HepG2 (cell line): ENCODE results near the gene NFX1. TPM values are rescaled to one million over a fixed set of nuclear protein-coding genes. Genes with fewer than 3 reads are reported as not detected.
A peak's percentile ranks its signal among the peaks of the same experiment; 100 is the strongest.

Source experiments
- DRAP1 ChIP-seq: IDR thresholded peaks from 2 replicates; pipeline ENCODE4 v1.6.1; 2016; ENCODE audit warnings: missing genetic modification reagents, missing compliant biosample characterization
- ETV5 ChIP-seq: IDR thresholded peaks from 2 replicates; pipeline ENCODE4 v1.6.1; 2018; ENCODE audit warnings: missing biosample characterization, missing genetic modification reagents, inconsistent platforms, borderline replicate concordance
- FOSL2 ChIP-seq: sonication (generic); formaldehyde crosslinking; IDR thresholded peaks from 2 replicates; pipeline ENCODE4 v1.4.0; 2020; ENCODE audit warnings: missing genetic modification reagents
- FOXA3 ChIP-seq: IDR thresholded peaks from 2 replicates; pipeline ENCODE4 v1.6.1; 2016; ENCODE audit warnings: missing genetic modification reagents, missing compliant biosample characterization
- GATAD2A ChIP-seq: IDR thresholded peaks from 2 replicates; pipeline ENCODE4 v1.6.1; 2016
- GFI1 ChIP-seq: sonication (generic); formaldehyde crosslinking; IDR thresholded peaks from 2 replicates; pipeline ENCODE4 v1.5.0; 2020; ENCODE audit warnings: missing genetic modification reagents, mild to moderate bottlenecking, borderline replicate concordance
- MYC ChIP-seq: sonication (generic); formaldehyde crosslinking; IDR thresholded peaks from 2 replicates; pipeline ENCODE4 v1.9.0; 2021; ENCODE audit warnings: missing genetic modification reagents, borderline replicate concordance
- PRDM10 ChIP-seq: sonication (generic); formaldehyde crosslinking; IDR thresholded peaks from 2 replicates; pipeline ENCODE4 v1.4.0; 2020; ENCODE audit warnings: low read depth, missing genetic modification reagents
- RXRA ChIP-seq: sonication (generic); formaldehyde crosslinking; IDR thresholded peaks from 2 replicates; pipeline ENCODE4 v1.5.1; 2020; ENCODE audit warnings: missing genetic modification reagents
- SIX4 ChIP-seq: sonication (generic); formaldehyde crosslinking; IDR thresholded peaks from 2 replicates; pipeline ENCODE4 v1.4.0; 2020; ENCODE audit warnings: missing genetic modification reagents
- ZNF574 ChIP-seq: sonication (generic); formaldehyde crosslinking; IDR thresholded peaks from 2 replicates; pipeline ENCODE4 v1.4.0; 2020; ENCODE audit warnings: missing genetic modification reagents
- ZNF598 ChIP-seq: sonication (generic); formaldehyde crosslinking; IDR thresholded peaks from 2 replicates; pipeline ENCODE4 v1.5.1; 2020; ENCODE audit warnings: mild to moderate bottlenecking, missing genetic modification reagents, borderline replicate concordance
- polyA plus RNA-seq, 8 experiments: library from polyadenylated mRNA; depleted of rRNA in 3 of 8; stranded (reverse) in 7 of 8; unstranded in 1 of 8; fragments of >200 nt; fragmentation: Illumina TruSeq in 4 of 8; extraction: Trizol in 4 of 8; gene quantifications; 2 replicates each; pipeline versions ENCODE4 v1.2.1 to v1.2.3, GENCODE V29; 2011 to 2016; ENCODE audit warnings: low read depth in 4 of 8, missing spikeins in 1 of 8, mixed read lengths in 1 of 8; ENCODE audit not compliant: insufficient read depth in 1 of 8
- total RNA-seq, 5 experiments: library from RNA; depleted of rRNA; stranded (reverse); fragments of >200 nt; fragmentation: Illumina TruSeq; extraction: Trizol; gene quantifications; 2 replicates each; pipeline ENCODE4 v1.2.3, GENCODE V29; 2016; ENCODE audit warnings: low read depth in 1 of 5
- TF ChIP-seq, protein P1 (sequence below): sonication (generic); formaldehyde crosslinking; conservative IDR thresholded peaks from 2 replicates; pipeline ENCODE4 v1.4.0; 2020; ENCODE audit warnings: mild to moderate bottlenecking, missing genetic modification reagents, moderate library complexity
- TF ChIP-seq, protein P2 (sequence below): sonication (generic); formaldehyde crosslinking; IDR thresholded peaks from 2 replicates; pipeline ENCODE4 v1.5.0; 2020; ENCODE audit warnings: mild to moderate bottlenecking, missing genetic modification reagents
- TF ChIP-seq, protein P3 (sequence below): IDR thresholded peaks from 2 replicates; pipeline ENCODE4 v1.6.1; 2016

NFX1 gene
- total and polyA plus RNA-seq, 2 of the 13 experiments (the other 11 are each of a cell fraction or from before 2014, with no cell fraction given), result 23.9 to 27.5 TPM

- TF ChIP-seq, protein P1, sequence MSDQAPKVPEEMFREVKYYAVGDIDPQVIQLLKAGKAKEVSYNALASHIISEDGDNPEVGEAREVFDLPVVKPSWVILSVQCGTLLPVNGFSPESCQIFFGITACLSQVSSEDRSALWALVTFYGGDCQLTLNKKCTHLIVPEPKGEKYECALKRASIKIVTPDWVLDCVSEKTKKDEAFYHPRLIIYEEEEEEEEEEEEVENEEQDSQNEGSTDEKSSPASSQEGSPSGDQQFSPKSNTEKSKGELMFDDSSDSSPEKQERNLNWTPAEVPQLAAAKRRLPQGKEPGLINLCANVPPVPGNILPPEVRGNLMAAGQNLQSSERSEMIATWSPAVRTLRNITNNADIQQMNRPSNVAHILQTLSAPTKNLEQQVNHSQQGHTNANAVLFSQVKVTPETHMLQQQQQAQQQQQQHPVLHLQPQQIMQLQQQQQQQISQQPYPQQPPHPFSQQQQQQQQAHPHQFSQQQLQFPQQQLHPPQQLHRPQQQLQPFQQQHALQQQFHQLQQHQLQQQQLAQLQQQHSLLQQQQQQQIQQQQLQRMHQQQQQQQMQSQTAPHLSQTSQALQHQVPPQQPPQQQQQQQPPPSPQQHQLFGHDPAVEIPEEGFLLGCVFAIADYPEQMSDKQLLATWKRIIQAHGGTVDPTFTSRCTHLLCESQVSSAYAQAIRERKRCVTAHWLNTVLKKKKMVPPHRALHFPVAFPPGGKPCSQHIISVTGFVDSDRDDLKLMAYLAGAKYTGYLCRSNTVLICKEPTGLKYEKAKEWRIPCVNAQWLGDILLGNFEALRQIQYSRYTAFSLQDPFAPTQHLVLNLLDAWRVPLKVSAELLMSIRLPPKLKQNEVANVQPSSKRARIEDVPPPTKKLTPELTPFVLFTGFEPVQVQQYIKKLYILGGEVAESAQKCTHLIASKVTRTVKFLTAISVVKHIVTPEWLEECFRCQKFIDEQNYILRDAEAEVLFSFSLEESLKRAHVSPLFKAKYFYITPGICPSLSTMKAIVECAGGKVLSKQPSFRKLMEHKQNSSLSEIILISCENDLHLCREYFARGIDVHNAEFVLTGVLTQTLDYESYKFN (CRISPR knock-in tag), result peak; percentile 88
- TF ChIP-seq GATAD2A (peak; percentile 70), SIX4 (CRISPR knock-in tag) (peak; percentile 25; the same call in 1 of the 2 replicates), ZNF598 (CRISPR knock-in tag) (peak; percentile 36; the same call in 1 of the 2 replicates), GFI1 (peak; percentile 92), ETV5 (CRISPR knock-in tag) (peak; percentile 24; the same call in 1 of the 2 replicates), DRAP1 (0 out of 2 replicates have a peak, but pooled peaks have one; percentile 27), RXRA (CRISPR knock-in tag) (peak; percentile 88), FOSL2 (CRISPR knock-in tag) (peak; percentile 83), FOXA3 (CRISPR knock-in tag) (peak; percentile 51), ZNF574 (CRISPR knock-in tag) (peak; percentile 57; the same call in 1 of the 2 replicates), MYC (CRISPR knock-in tag) (peak; percentile 50; the same call in 1 of the 2 replicates), PRDM10 (CRISPR knock-in tag) (peak; percentile 99)
- TF ChIP-seq, protein P2, sequence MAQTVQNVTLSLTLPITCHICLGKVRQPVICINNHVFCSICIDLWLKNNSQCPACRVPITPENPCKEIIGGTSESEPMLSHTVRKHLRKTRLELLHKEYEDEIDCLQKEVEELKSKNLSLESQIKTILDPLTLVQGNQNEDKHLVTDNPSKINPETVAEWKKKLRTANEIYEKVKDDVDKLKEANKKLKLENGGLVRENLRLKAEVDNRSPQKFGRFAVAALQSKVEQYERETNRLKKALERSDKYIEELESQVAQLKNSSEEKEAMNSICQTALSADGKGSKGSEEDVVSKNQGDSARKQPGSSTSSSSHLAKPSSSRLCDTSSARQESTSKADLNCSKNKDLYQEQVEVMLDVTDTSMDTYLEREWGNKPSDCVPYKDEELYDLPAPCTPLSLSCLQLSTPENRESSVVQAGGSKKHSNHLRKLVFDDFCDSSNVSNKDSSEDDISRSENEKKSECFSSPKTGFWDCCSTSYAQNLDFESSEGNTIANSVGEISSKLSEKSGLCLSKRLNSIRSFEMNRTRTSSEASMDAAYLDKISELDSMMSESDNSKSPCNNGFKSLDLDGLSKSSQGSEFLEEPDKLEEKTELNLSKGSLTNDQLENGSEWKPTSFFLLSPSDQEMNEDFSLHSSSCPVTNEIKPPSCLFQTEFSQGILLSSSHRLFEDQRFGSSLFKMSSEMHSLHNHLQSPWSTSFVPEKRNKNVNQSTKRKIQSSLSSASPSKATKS (CRISPR knock-in tag), result 0 out of 2 replicates have a peak, but pooled peaks have one; percentile 17
- TF ChIP-seq, protein P3, sequence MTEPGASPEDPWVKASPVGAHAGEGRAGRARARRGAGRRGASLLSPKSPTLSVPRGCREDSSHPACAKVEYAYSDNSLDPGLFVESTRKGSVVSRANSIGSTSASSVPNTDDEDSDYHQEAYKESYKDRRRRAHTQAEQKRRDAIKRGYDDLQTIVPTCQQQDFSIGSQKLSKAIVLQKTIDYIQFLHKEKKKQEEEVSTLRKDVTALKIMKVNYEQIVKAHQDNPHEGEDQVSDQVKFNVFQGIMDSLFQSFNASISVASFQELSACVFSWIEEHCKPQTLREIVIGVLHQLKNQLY (CRISPR knock-in tag), result peak; percentile 70; the same call in 1 of the 2 replicates
These were observed 100.9 kb downstream of the NFX1 start (continued) for GRCh38 chr9:33391111-33391771.
